ENCODE measurements around the gene WFIKKN2.
A peak's percentile ranks its signal among the peaks of the same experiment; 100 is the strongest.
"Not testable (repeated sequence)": the region's sequence is repeated elsewhere in the genome, so short reads cannot be mapped to it uniquely, and the experiment has no call there.

Gene WFIKKN2

GRCh38 chr17:50868602-50869001 lies 33.2 kb downstream of the WFIKKN2 start:
- peaks cover 33 to 53% of the 10 kb centered on the region in 2 donors for H3K4me1 Mint-ChIP-seq (ENCODE audit: low read depth in 2 of 2)
- peak overlapping the region in 1 of 2 donors; percentile 95 for H3K27ac Mint-ChIP-seq
- H3K4me3 Mint-ChIP-seq: peak overlapping the region; percentile 98 to 99
- no peaks in the 10 kb centered on the region for H3K27me3 Mint-ChIP-seq
- H3K36me3 Mint-ChIP-seq (ENCODE audit: insufficient read depth): peaks cover 46% of the 10 kb centered on the region
- ATAC-seq (replicated peaks): no peak
- H3K9me3 Mint-ChIP-seq: no peaks in the 10 kb centered on the region
- DNase-seq: no peak

GRCh38 chr17:50871364-50871763 lies 36.0 kb downstream of the WFIKKN2 start:
- no peaks in the 10 kb centered on the region for H3K9me3 Mint-ChIP-seq
- H3K4me1 Mint-ChIP-seq (ENCODE audit: low read depth in 2 of 2): peaks cover 26 to 39% of the 10 kb centered on the region in 2 donors
- H3K27me3 Mint-ChIP-seq: no peaks in the 10 kb centered on the region
- H3K4me3 Mint-ChIP-seq: peak overlapping the region; percentile 70 to 81
- peaks cover 20% of the 10 kb centered on the region for H3K36me3 Mint-ChIP-seq (ENCODE audit: insufficient read depth)
- peak; percentile 42 to 49 (median 47) for DNase-seq
- peak; percentile 35 for ATAC-seq (replicated peaks)
- peak overlapping the region; percentile 82 to 84 for H3K27ac Mint-ChIP-seq

- Mint-ChIP-seq H3K27ac (peak overlapping the region; percentile 82 to 84), H3K27me3 (no peaks in the 10 kb centered on the region), H3K4me1 (ENCODE audit: low read depth in 2 of 2) (peaks cover 26 to 39% of the 10 kb centered on the region in 2 donors), H3K36me3 (ENCODE audit: insufficient read depth) (peaks cover 14% of the 10 kb centered on the region), H3K4me3 (peak overlapping the region; percentile 70 to 81), H3K9me3 (no peaks in the 10 kb centered on the region)
- ATAC-seq (replicated peaks) (no peak), DNase-seq (no peak)
Observed at GRCh38 chr17:50871898-50872297, 36.5 kb downstream of the WFIKKN2 start.

- Mint-ChIP-seq H3K9me3 (no peaks in the 10 kb centered on the region), H3K4me3 (peak overlapping the region in 1 of 2 donors; percentile 13), H3K36me3 (ENCODE audit: insufficient read depth) (peaks cover 5% of the 10 kb centered on the region), H3K27ac (no peak overlapping the region), H3K4me1 (ENCODE audit: low read depth in 2 of 2) (peaks cover 19 to 30% of the 10 kb centered on the region in 2 donors), H3K27me3 (no peaks in the 10 kb centered on the region)
- ATAC-seq (replicated peaks) (peak; percentile 76), DNase-seq (peak; percentile 27 to 48 (median 42))
Observed at GRCh38 chr17:50872710-50873424, 37.5 kb downstream of the WFIKKN2 start.

- H3K4me3 Mint-ChIP-seq: no peak overlapping the region
- no peaks in the 10 kb centered on the region for H3K9me3 Mint-ChIP-seq
- no peak for DNase-seq
- ATAC-seq (replicated peaks): no peak
- H3K4me1 Mint-ChIP-seq (ENCODE audit: low read depth in 2 of 2): peaks cover 10 to 21% of the 10 kb centered on the region in 2 donors
- no peaks in the 10 kb centered on the region for H3K27me3 Mint-ChIP-seq
- H3K36me3 Mint-ChIP-seq (ENCODE audit: insufficient read depth): no peaks in the 10 kb centered on the region
- H3K27ac Mint-ChIP-seq: no peak overlapping the region
Observed at GRCh38 chr17:50875074-50875473, 39.7 kb downstream of the WFIKKN2 start.

GRCh38 chr17:50877042-50877441 lies 41.7 kb downstream of the WFIKKN2 start:
- H3K4me1 Mint-ChIP-seq (ENCODE audit: low read depth in 2 of 2): peaks cover 5 to 11% of the 10 kb centered on the region in 2 donors

GRCh38 chr17:50877838-50878237 lies 42.5 kb downstream of the WFIKKN2 start:
- no peaks in the 10 kb centered on the region for H3K9me3 Mint-ChIP-seq
- no peak for ATAC-seq (replicated peaks)

More at GRCh38 chr17:50877042-50877441, 41.7 kb downstream of the WFIKKN2 start:
- H3K36me3 Mint-ChIP-seq (ENCODE audit: insufficient read depth); DNase-seq; H3K9me3 Mint-ChIP-seq; H3K27ac Mint-ChIP-seq; H3K27me3 Mint-ChIP-seq; H3K4me3 Mint-ChIP-seq; ATAC-seq (replicated peaks): not testable (repeated sequence)

GRCh38 chr17:50879086-50879485 lies 43.7 kb downstream of the WFIKKN2 start:
- Mint-ChIP-seq H3K4me3 (no peak overlapping the region), H3K4me1 (ENCODE audit: low read depth in 2 of 2) (peaks cover 4 to 8% of the 10 kb centered on the region in 2 donors), H3K27me3 (no peaks in the 10 kb centered on the region), H3K27ac (no peak overlapping the region), H3K36me3 (ENCODE audit: insufficient read depth) (no peaks in the 10 kb centered on the region), H3K9me3 (no peaks in the 10 kb centered on the region)
- no peak for ATAC-seq (replicated peaks)
- no peak for DNase-seq

More at GRCh38 chr17:50877838-50878237, 42.5 kb downstream of the WFIKKN2 start:
- H3K27ac Mint-ChIP-seq: no peak overlapping the region
- no peaks in the 10 kb centered on the region for H3K36me3 Mint-ChIP-seq (ENCODE audit: insufficient read depth)
- no peak overlapping the region for H3K4me3 Mint-ChIP-seq
- no peaks in the 10 kb centered on the region for H3K27me3 Mint-ChIP-seq
- peaks cover 4 to 10% of the 10 kb centered on the region in 2 donors for H3K4me1 Mint-ChIP-seq (ENCODE audit: low read depth in 2 of 2)
- DNase-seq: no peak

- Mint-ChIP-seq H3K36me3 (ENCODE audit: insufficient read depth) (no peaks in the 10 kb centered on the region), H3K9me3 (no peaks in the 10 kb centered on the region), H3K27ac (no peak overlapping the region), H3K27me3 (no peaks in the 10 kb centered on the region), H3K4me1 (ENCODE audit: low read depth in 2 of 2) (peaks cover 8 to 12% of the 10 kb centered on the region in 2 donors), H3K4me3 (no peak overlapping the region)
- ATAC-seq (replicated peaks): peak; percentile 52
- DNase-seq: no peak
Observed at GRCh38 chr17:50881182-50881581, 45.8 kb downstream of the WFIKKN2 start.

GRCh38 chr17:50882851-50883250 lies 47.5 kb downstream of the WFIKKN2 start:
- H3K9me3 Mint-ChIP-seq: no peaks in the 10 kb centered on the region
- H3K4me1 Mint-ChIP-seq (ENCODE audit: low read depth in 2 of 2): peaks cover 17 to 22% of the 10 kb centered on the region in 2 donors
- DNase-seq (no peak), ATAC-seq (replicated peaks) (no peak)
- H3K4me3 Mint-ChIP-seq: no peak overlapping the region
- no peak overlapping the region for H3K27ac Mint-ChIP-seq
- no peaks in the 10 kb centered on the region for H3K27me3 Mint-ChIP-seq
- H3K36me3 Mint-ChIP-seq (ENCODE audit: insufficient read depth): no peaks in the 10 kb centered on the region

- DNase-seq (no peak), ATAC-seq (replicated peaks) (no peak)
- Mint-ChIP-seq H3K36me3 (ENCODE audit: insufficient read depth) (no peaks in the 10 kb centered on the region), H3K27ac (peak overlapping the region in 1 of 2 donors; percentile 6), H3K9me3 (no peaks in the 10 kb centered on the region), H3K4me3 (no peak overlapping the region), H3K27me3 (no peaks in the 10 kb centered on the region), H3K4me1 (ENCODE audit: low read depth in 2 of 2) (peaks cover 19 to 25% of the 10 kb centered on the region in 2 donors)
Observed at GRCh38 chr17:50883850-50884438, 48.6 kb downstream of the WFIKKN2 start.

- no peak for DNase-seq
Observed at GRCh38 chr17:50884439-50885311, 49.3 kb downstream of the WFIKKN2 start.

GRCh38 chr17:50887705-50888245 lies 52.4 kb downstream of the WFIKKN2 start:
- ATAC-seq (replicated peaks) (no peak), DNase-seq (no peak)
- Mint-ChIP-seq H3K9me3 (no peaks in the 10 kb centered on the region), H3K27ac (peak overlapping the region in 1 of 2 donors; percentile 81), H3K4me3 (peak overlapping the region in 1 of 2 donors; percentile 53), H3K36me3 (ENCODE audit: insufficient read depth) (no peaks in the 10 kb centered on the region), H3K27me3 (no peaks in the 10 kb centered on the region), H3K4me1 (ENCODE audit: low read depth in 2 of 2) (peaks cover 19 to 22% of the 10 kb centered on the region in 2 donors)

More at GRCh38 chr17:50884439-50885311, 49.3 kb downstream of the WFIKKN2 start:
- Mint-ChIP-seq H3K27me3 (no peaks in the 10 kb centered on the region), H3K9me3 (no peaks in the 10 kb centered on the region), H3K4me3 (no peak overlapping the region), H3K27ac (peak overlapping the region; percentile 6 to 28), H3K36me3 (ENCODE audit: insufficient read depth) (no peaks in the 10 kb centered on the region), H3K4me1 (ENCODE audit: low read depth in 2 of 2) (peaks cover 19 to 25% of the 10 kb centered on the region in 2 donors)
- ATAC-seq (replicated peaks): no peak
